ENCODE measurements around the gene SLC25A47.
"Not testable (repeated sequence)": the region's sequence is repeated elsewhere in the genome, so short reads cannot be mapped to it uniquely, and the experiment has no call there.

SLC25A47 gene, protein sequence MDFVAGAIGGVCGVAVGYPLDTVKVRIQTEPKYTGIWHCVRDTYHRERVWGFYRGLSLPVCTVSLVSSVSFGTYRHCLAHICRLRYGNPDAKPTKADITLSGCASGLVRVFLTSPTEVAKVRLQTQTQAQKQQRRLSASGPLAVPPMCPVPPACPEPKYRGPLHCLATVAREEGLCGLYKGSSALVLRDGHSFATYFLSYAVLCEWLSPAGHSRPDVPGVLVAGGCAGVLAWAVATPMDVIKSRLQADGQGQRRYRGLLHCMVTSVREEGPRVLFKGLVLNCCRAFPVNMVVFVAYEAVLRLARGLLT

DNA sequence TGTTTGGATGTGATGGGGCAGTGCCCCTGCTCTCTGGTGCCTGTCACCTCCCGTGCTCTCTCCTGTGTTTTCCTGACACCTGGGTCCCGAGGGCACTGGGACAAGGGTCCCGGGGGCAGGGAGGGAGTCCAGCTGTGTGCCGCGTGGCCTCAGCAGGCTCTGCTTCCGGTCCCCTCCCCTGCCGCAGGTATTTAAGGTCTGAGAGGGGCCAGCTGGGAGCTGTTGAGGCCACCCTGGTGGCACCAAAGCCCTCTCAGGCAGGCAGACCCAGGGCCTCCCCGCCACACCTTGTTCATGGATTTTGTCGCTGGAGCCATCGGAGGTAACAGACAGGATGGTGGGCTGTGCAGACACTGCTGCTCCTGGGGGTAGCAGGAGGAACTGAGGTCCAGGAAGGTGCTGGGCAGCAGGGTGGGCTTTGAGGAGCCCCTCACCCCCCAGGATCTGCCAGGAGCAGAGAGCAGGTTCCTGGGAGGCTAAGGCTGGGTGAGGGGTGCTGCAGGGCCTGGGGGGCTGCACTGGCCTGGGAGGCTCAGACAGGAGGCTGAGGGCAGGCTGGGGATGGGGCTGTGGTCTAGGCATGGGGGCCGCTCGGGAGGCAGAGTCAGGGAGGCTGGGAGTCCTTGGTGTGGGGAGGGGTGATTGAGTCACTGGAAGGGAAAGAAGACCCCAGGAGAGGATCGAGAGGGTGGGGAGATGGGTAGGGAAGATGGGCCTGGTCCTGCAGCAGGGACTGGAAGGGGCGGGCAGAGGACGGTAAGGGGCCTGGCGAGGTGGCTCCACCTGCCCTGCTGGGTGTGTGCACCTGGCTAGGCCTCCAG lies at the start of gene SLC25A47:
Gene SLC25A47 (plus strand): TSS at position 219 of the 821 bp plus-strand sequence. CDS start 76 bp downstream, at position 295.
- DNase-seq (ENCODE audit: low spot score) = no peak

DNA sequence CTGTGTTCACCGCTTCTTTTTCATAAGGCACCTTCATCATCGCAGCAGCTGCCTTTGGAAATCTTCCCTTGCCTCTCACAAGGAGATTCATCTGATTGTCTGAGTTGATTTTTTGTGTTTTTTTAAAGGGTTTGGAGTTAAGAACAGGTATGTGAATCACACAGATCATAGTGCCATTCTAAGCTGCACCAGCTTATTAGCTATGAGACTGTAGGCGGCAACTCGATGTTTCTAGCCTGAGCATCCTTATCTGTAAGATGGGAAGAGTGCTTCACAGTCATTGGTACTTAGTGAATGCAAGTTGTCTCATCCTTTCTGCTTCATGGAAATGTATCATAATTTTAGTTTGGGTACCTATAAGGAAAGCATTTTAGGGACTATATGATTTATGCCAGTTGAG lies 48.9 kb upstream of the SLC25A47 start:
- no peak for DNase-seq (ENCODE audit: low spot score)

DNA sequence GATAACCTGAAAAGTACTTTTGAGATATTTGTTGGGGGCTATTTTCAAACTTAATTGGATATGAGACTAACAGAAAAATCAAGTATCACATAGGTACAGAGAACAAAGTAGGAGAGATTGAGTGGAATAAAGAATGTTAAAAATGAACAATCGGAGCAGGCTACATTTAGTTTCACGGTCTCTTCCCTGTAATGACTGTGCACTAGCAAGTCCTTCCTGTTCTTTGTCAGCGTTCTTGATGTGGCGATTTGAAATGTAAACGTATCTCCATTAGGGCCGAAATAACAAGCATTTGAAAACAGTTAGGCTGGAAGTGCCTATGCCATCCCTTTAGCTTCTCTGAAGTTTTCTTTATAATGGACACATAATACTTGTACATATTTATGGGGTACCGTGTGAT lies 47.9 kb upstream of the SLC25A47 start:
- DNase-seq (ENCODE audit: low spot score) = no peak

- no peak for DNase-seq (ENCODE audit: low spot score)
These were observed 44.4 kb upstream of the SLC25A47 start for GRCh38 chr14:100278702-100279101.

DNA sequence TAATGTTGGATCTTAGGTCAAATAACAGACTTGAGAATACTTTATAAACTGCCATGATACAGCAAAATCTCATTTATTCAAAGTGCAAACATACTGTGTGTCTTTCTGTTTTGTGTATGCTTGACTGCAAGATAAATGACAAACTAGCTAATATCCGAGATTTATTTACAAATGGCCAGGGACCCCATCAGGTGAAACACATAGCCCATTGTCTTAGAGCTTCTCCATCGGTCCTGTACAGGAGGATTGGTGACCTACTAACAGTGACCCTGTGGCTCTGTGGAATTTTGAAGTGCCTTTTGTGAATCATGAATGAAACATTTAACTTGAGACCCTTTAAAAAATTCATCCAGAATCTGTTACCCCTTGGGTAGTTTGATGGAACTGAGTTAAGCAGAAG lies 44.0 kb upstream of the SLC25A47 start:
- no peak for DNase-seq (ENCODE audit: low spot score)

DNA sequence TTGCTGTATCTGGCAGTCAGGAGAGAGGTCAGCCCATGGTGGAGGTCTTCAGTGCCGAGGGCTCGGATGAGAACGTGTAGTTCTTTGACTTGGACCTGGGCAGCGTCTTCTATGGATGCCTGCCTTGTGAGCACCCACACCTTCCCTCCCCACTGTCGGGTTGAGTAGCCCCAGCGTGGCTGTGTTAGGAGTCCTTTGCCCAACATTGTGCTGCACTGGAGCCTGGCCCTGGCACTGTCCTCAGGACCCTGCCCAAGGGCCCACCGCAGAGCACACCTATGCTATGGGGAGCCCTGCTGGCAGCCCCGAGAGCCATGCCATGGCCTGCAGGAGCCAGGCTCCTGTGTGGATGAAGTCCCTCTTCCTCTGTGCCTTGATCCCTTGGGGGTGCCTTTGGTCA lies 43.6 kb upstream of the SLC25A47 start:
- DNase-seq (ENCODE audit: low spot score) = no peak

- no peak for DNase-seq (ENCODE audit: low spot score)
These were observed 41.7 kb upstream of the SLC25A47 start for GRCh38 chr14:100281286-100282082.

GRCh38 chr14:100282083-100282350 lies 41.1 kb upstream of the SLC25A47 start:
- DNase-seq (ENCODE audit: low spot score) = no peak

DNA sequence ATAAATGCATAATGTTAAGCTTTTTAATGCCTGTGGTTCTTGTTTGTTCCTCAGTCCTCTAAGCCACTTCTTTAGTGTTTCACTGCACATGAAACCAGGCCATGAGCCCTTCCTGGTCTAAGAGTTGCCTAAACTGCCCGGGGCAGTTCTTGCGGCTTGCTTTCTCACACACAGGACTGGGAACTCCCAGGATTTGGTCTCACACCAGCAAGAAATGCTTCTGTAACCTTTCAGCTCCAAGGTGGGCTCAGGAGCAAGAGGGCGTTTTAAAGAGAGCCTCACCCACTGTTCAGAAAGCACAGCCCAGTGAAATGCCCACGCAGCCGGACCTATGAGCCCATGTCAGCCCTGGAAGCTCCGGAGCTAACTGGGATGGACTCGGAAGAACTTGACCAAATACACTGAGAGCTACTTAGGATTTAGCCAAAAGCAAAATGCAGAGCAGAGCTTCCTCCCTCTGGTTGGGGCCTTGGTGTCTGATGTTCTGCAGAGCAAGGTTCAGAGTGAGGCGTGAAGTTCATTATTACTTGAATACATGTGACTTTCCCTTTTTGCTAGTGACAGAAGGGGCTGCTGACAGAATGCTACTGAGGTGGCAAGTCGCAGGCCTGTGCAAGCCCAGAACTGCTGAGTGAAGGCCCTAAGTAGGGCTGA lies 40.2 kb upstream of the SLC25A47 start:
- no peak for DNase-seq (ENCODE audit: low spot score)

DNA sequence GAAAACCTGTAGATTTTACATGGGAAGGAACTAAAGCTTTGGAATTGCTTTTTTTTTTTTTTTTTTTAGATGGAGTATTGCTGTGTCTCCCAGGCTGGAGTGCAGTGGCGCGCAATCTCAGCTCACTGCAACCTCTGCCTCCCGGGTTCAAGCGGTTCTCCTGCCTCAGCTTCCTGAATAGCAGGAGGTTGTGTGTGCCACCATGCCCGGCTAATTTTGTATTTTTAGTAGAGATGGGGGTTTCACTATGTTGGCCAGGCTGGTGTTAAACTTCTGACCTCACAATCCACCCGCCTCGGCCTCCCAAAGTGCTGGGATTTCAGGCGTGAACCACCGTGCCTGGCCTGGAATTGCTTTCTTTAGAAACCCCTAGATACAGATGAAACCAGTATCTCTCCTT lies 39.7 kb upstream of the SLC25A47 start:
- not testable (repeated sequence) for DNase-seq (ENCODE audit: low spot score)

GRCh38 chr14:100283984-100284881 lies 38.9 kb upstream of the SLC25A47 start:
- no peak for DNase-seq (ENCODE audit: low spot score)

DNA sequence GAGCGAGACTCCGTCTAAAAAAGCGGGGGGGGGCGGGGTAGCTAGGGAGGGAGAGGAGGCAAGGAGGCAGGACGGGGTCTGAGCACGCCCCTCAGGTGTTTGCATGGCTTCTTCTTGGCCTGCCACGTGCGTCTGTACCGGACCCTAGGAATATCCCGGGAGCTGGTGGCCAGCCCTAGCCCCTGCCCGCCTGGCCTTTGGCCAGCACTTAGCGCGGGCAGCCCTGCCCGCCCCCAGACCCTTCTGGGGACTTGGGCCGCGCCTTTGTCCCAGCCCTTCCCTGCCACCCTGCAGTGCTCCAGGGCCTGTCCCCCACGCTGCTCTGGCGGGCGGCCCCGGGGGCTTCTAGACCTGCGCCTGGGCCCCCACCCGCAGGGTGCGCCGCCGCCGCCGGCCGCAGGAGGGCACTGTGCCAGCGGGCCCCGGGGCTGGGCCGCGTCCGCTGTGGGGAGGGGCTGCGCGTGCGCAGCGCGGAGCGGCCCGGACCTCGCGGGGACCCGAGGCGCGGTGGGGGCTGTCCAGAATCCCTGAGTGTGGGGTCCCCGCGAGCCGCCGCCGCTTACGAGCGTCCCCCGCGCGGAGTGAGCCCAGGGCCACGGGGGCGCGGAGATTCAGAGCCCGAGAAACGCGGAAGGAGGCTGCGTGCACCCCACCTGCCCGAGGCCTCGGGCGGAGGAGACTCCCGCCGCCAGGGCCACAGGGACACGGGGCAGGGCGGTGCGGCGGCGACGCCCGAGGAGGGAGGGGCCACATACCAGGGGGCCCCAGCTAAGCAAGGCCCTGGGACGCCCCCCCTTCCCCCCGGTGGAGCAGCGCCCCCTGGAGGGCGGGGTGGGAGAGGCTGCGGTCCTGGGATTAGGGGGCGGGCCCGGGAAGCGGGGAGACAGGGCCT lies 37.9 kb upstream of the SLC25A47 start:
- peak; percentile 94 for DNase-seq (ENCODE audit: low spot score)

DNA sequence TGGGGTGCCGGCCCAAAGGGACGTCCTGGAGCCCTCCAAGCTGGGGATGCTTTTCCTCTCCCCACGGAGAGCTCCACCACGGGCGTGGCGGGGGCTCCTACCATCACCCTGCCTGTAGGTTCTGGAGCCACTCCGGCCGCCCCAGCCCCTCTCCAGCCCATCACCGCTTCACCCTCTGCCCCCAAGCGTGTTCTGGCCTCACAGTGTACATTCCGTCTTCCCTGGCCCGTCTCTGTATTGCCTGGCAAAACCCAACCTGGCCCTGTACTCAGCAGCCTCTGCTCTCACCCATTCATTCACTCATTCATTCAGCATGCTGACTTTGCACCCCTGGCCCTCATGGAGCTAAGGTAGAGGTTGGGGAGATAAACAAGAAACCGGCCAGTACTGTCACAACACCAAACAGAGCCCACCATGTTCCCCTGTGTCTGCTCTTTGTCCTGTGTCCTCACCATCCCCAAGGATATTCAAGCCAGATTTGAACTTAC lies 37.2 kb upstream of the SLC25A47 start:
- no peak for DNase-seq (ENCODE audit: low spot score)

- DNase-seq (ENCODE audit: low spot score) = no peak
These were observed 36.5 kb upstream of the SLC25A47 start for GRCh38 chr14:100286484-100287191.

- DNase-seq (ENCODE audit: low spot score) = no peak
These were observed 35.7 kb upstream of the SLC25A47 start for GRCh38 chr14:100287202-100287997.

DNA sequence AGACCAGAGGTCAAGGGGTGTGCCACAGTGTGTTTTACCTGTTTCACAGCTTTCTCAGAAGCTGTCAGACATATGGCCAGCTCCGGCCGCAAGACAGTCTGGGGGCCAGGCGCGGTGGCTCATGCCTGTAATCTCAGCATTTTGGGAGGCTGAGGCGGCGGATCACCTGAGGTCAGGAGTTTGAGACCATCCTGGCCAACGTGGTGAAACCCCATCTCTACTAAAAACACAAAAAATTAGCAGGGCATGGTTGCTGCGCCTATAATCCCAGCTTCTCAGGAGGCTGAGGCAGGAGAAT lies 35.2 kb upstream of the SLC25A47 start:
- not testable (repeated sequence) for DNase-seq (ENCODE audit: low spot score)

- DNase-seq (ENCODE audit: low spot score) = no peak
These were observed 34.6 kb upstream of the SLC25A47 start for GRCh38 chr14:100288382-100289185.
